GM23248 (cell line): ENCODE measurements around the gene PIGQ.

ENCODE experiments used
- EZH2 ChIP-seq: fragments of 200-600 bp; sonication (generic); IDR thresholded peaks from 2 replicates; pipeline ENCODE4 v1.6.1; 2018; ENCODE audit warnings: antibody characterized with exemption, mild to moderate bottlenecking; ENCODE audit not compliant: insufficient read depth, poor library complexity, severe bottlenecking
- EZH2phosphoT487 ChIP-seq: fragments of 200-600 bp; sonication (generic); IDR thresholded peaks from 2 replicates; pipeline ENCODE4 v1.6.1; 2018; ENCODE audit warnings: antibody characterized with exemption, moderate library complexity, mild to moderate bottlenecking, low read depth; ENCODE audit not compliant: insufficient read depth

- TF ChIP-seq EZH2phosphoT487 (no peak), EZH2 (no peak)
Observed at GRCh38 chr16:591892-592517, 22.2 kb downstream of the PIGQ start.
